C4-2B (cell line): Measurements from ENCODE around the gene COP1.

Experiments
- ZFX ChIP-seq: fragments of 450-650 bp; IDR thresholded peaks from 2 replicates; pipeline ENCODE4 v1.6.1; 2017
- TF ChIP-seq, protein P1 (sequence below): fragments of 450-650 bp; conservative IDR thresholded peaks from 2 replicates; pipeline ENCODE4 v1.5.1; 2017; ENCODE audit warnings: mild to moderate bottlenecking

- TF ChIP-seq, protein P1, sequence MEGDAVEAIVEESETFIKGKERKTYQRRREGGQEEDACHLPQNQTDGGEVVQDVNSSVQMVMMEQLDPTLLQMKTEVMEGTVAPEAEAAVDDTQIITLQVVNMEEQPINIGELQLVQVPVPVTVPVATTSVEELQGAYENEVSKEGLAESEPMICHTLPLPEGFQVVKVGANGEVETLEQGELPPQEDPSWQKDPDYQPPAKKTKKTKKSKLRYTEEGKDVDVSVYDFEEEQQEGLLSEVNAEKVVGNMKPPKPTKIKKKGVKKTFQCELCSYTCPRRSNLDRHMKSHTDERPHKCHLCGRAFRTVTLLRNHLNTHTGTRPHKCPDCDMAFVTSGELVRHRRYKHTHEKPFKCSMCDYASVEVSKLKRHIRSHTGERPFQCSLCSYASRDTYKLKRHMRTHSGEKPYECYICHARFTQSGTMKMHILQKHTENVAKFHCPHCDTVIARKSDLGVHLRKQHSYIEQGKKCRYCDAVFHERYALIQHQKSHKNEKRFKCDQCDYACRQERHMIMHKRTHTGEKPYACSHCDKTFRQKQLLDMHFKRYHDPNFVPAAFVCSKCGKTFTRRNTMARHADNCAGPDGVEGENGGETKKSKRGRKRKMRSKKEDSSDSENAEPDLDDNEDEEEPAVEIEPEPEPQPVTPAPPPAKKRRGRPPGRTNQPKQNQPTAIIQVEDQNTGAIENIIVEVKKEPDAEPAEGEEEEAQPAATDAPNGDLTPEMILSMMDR: no peak
- TF ChIP-seq ZFX: no peak
These were observed 271.4 kb downstream of the COP1 start for GRCh38 chr1:175935566-175936115.
